Stimulated activated CD4-positive, alpha-beta T cell treated with anti-CD3 and anti-CD28 coated beads, Interleukin-1b, Interleukin-23, amount 100 ng/mL, for 4 hours (primary cell): ENCODE measurements around the gene CCSER1.
"Not testable (repeated sequence)": the region's sequence is repeated elsewhere in the genome, so short reads cannot be mapped to it uniquely, and the experiment has no call there.

Source experiments
- DNase-seq, 2 donors: peaks; one replicate each; pipeline ENCODE4 v3.0.0-alpha.2; 2020; ENCODE audit warnings: low read depth in 2 of 2

CCSER1 gene

DNA sequence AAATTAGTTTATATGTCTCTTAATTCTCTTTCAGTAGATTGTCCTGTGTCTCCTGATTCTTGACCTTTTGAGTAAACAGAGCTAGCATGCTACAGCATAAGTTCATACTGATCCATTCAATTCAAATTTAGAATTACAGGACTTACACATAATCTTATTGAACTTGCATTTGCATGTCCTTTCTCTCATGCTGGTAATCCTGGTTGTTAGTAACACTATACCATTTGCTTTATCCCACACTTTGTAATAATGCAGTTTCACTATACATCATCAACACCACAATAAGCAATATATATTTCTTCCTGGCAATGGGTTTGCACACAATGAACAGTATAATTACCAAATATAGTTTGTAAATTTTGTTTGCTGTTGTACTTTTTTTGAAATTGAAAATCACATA is 1239.4 kb downstream of the CCSER1 start:
- DNase-seq: no peak

GRCh38 chr4:91369116-91369515 is 1241.9 kb downstream of the CCSER1 start:
- DNase-seq: no peak

DNA sequence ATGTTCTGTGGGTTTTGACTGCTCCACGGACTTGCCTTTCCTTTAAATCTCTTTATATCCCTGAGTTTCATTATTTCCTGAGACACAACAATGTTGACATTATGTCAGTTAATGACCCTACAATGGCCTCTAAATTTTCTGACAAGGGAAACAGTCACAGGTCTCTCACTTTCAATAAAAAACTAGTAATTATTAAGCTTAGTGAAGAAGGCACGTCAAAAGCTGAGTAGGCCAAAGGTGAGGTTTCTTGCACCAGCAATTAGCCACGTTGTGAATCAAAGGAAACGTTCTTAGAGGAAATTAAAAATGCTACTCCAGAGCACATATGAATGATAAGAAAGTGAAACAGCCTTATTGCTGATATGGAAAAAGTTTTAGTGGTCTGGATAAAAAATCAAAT is 1246.4 kb downstream of the CCSER1 start:
- no peak for DNase-seq

DNA sequence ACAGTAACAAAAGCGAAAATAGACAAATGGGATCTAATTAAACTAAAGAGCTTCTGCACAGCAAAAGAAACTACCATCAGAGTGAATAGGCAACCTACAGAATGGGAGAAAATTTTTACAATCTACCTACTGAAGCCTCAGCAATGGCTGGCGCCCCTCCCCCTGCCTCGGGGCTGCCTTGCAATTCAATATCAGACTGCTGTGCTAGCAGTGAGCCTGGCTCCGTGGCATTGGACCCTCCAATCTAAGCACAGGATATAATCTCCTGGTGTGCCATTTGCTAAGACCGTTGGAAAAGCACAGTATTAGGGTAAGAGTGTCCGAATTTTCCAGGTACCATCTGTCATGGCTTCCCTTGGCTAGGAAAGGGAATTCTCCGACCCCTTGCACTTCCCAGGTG is 1278.2 kb downstream of the CCSER1 start:
- DNase-seq: not testable (repeated sequence)

GRCh38 chr4:91422011-91422410 is 1294.8 kb downstream of the CCSER1 start:
- no peak for DNase-seq

GRCh38 chr4:91426725-91427124 is 1299.5 kb downstream of the CCSER1 start:
- DNase-seq: no peak

DNA sequence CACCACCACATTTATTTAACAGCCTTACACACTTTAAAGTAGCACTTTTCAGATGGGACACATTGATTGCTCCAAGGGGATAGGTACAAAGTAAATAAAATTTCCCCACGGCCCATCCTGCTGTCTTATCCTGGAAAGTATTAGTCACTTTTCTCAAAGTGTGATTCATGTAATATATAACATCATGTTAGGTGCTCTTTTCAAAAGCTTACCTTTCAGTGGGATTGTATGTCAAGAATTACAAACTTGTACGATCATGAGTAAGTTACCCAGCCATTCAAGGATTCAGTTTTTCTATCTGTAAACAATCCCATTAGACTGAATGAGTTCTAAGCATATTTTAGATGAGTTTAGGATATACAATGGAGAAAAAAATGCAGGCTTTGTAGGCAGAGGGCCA is 1300.0 kb downstream of the CCSER1 start:
- DNase-seq: no peak

DNA sequence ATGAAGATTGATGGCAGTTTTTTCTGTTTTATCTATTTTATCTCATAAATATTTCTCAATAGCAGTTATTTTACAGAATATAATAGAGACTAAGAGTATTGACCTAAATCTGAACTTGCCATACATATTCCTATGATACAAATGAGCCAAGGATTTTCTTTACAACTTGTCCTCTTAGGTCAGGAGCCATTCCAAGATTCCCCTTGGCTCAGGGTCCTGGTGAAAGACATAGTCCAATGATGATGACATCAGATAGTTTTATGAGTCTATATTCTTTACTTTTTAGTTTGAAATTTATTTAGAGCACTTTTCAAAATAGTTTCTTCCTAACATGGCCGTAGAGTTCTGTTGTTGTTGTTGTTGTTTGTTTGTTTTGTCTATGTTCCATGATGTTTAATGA is 1307.4 kb downstream of the CCSER1 start:
- no peak for DNase-seq

- no peak for DNase-seq
Observed at GRCh38 chr4:91436556-91436955, 1309.4 kb downstream of the CCSER1 start.

DNA sequence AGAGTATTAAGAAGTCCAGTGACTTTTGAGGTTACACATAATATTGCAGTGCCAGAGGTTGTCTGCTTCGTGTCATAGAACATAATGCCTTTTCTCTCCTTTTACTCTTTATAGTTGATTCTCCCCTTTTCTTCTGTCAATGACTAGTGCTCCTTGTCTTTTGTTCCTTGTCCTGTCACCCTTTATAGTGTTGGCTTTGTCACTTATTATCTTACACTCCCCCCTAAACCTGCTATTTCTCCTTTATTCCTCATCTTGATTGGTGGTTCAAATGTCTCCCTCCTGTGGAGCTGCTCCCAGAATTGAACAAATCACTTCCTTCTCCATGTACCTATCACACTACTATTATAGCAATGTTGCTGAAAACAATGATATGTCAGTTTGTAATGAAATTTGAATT is 1320.0 kb downstream of the CCSER1 start:
- no peak for DNase-seq

GRCh38 chr4:91448668-91449330 is 1321.6 kb downstream of the CCSER1 start:
- no peak for DNase-seq

DNA sequence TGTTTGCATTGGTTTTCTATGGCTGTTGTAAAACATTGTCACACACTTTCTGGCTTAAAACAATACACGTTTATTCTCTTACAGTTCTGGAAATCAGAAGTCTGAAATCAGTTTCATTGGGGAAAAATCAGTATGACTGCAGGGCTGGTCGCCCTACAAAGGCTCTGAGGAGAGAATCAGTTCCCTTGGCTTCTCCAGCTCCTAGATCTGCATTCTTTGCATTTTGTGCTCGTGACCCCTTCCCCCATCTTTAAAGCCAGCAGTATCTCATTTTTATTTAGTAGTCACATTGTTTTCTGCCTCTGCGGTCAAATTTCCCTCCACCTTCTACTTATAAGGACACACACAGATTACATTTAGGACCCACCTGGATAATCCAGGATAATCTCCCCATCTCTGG is 1326.9 kb downstream of the CCSER1 start:
- DNase-seq: no peak

DNA sequence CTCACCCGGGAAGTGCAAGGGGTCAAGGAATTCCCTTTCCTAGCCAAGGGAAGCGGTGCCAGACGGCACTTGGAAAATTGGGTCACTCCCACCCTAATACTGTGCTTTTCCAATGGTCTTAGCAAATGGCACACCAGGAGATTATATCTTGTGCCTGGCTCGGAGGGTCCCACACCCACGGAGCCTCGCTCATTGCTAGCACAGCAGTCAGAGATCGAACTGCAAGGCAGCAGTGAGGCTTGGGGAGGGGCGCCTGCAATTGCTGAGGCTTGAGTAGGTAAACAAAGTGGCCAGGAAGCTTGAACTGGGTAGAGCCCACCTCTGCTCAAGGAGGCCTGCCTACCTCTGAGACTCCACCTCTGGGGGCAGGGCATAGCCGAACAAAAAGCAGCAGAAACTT is 1335.4 kb downstream of the CCSER1 start:
- not testable (repeated sequence) for DNase-seq

GRCh38 chr4:91470671-91471070 is 1343.5 kb downstream of the CCSER1 start:
- no peak for DNase-seq

DNA sequence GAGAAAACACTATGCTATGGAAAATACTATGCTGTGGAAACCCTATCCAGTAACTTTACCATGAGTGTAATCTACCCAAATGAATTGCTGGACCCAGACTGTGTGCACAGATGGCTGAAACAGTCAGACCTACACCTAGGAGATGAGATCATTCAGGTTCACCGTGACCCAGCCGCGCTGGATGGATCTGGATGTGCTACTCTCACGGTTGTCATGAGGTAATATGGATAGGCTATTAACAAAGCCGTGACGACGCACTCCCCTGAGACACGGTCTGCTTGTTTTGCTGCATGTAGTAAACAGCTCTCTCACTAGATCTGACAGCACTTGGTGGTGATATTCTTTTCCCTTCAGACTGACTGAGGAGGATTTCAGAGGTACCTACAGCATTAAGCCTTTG is 1344.1 kb downstream of the CCSER1 start:
- no peak for DNase-seq

DNA sequence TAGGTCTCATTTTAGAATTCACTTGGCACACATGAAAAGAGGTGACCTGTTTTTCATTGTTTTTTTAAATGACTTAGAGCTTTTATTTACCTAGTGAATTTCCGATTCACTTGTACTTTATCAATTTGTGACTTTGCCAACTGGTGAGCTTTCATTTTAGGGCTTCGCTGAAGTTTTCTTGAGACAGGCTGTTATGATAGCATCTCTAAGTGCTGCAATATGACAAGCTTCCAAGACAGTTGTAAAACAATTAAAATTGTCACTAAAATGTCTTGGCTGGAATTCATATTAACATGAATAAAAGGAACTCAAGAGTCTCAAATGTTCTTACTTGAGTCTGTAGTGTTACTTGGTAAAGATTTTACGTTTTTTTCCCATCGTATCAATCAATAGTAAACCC is 1344.9 kb downstream of the CCSER1 start:
- DNase-seq: no peak

- no peak for DNase-seq
Observed at GRCh38 chr4:91485415-91485814, 1358.2 kb downstream of the CCSER1 start.

- DNase-seq: no peak
Observed at GRCh38 chr4:91488946-91489345, 1361.8 kb downstream of the CCSER1 start.

GRCh38 chr4:91497892-91498291 is 1370.7 kb downstream of the CCSER1 start:
- DNase-seq: no peak

GRCh38 chr4:91502365-91502764 is 1375.2 kb downstream of the CCSER1 start:
- no peak for DNase-seq

- DNase-seq: no peak
Observed at GRCh38 chr4:91513326-91513725, 1386.1 kb downstream of the CCSER1 start.

DNA sequence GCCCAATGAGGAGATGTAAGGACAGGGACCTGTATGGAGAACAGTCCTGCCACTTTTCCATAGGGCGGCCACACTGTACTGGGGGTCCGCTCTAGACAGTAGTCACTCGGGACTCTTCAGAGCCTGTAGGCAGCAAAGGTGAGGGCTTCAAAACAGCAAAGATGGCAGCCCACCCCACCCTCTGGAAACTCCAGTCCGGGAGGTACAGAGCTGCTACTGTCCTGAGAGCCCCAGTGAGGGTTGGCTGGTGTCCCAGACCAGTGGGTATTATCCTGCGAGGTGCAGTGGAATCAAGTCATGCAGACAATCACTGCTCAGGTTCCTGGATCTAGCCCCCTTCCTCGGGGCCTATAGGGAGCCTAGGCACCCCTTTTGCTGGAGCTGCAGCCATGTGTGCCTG is 1392.0 kb downstream of the CCSER1 start:
- DNase-seq: no peak

- no peak for DNase-seq
Observed at GRCh38 chr4:91525621-91526020, 1398.4 kb downstream of the CCSER1 start.

GRCh38 chr4:91527056-91527455 is 1399.9 kb downstream of the CCSER1 start:
- DNase-seq: no peak
